ENCODE measurements around the gene SETBP1. TPM values are rescaled to one million over a fixed set of nuclear protein-coding genes. Genes with fewer than 3 reads are reported as not detected.

Gene SETBP1
- total RNA-seq, 1 donor from 2014 or later: 12.0 TPM

DNA sequence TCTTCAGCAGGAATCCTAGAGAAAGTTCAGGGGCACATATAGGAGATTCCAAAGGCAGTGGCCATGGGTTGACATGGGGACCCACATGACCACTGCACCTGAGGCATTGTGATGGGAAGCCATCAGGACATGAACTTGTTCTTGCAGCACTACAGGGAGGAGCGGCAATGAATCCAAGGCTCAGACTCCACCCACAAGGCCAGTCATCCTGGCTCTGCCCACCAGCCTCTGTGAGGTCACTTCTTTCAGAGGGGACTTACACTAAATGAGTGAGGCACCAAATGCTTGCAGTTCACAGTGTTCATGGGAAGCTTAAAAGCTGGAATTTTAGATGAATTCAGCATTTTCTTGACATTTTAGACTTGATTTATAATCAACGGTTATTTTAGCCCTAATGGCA, 254.2 kb downstream of the SETBP1 start:
- peaks cover 49% of the 10 kb centered on the region for H3K9me3 Mint-ChIP-seq

GRCh38 chr18:44935455-44935854, 254.8 kb downstream of the SETBP1 start:
- H3K4me3 Mint-ChIP-seq: no peak overlapping the region
- peaks cover 7% of the 10 kb centered on the region for H3F3A ChIP-seq (ENCODE audit: low read depth)
- H3K27me3 Mint-ChIP-seq (ENCODE audit: insufficient read depth, low read depth): no peaks in the 10 kb centered on the region
- H3K4me2 ChIP-seq: no peak overlapping the region
- peaks cover 24% of the 10 kb centered on the region for H3K4me1 Mint-ChIP-seq
- no peaks in the 10 kb centered on the region for H3K36me3 ChIP-seq
- no peaks in the 10 kb centered on the region for H3K27me3 ChIP-seq
- H2AFZ ChIP-seq (replicated peaks): no peak overlapping the region
- H3K27ac Mint-ChIP-seq: no peak overlapping the region
- peaks cover 46% of the 10 kb centered on the region for H3K9me3 Mint-ChIP-seq
- H3K4me3 ChIP-seq: no peak overlapping the region
- H3K9ac ChIP-seq: no peak overlapping the region
- DNase-seq (ENCODE audit: low spot score): no peak
- no peaks in the 10 kb centered on the region for H3K9me3 ChIP-seq (ENCODE audit: low read depth)
- no peaks in the 10 kb centered on the region for H4K20me1 ChIP-seq (ENCODE audit: low read depth)
- peaks cover 20% of the 10 kb centered on the region for H3K4me1 ChIP-seq
- peaks cover 8% of the 10 kb centered on the region for H3K79me2 ChIP-seq (ENCODE audit: low read depth)
- no peak overlapping the region for H3K27ac ChIP-seq
- TF ChIP-seq EZH2phosphoT487 (IDR thresholded peaks at IDR 0.05) (no peak), CTCF (IDR thresholded peaks at IDR 0.05) (no peak), EZH2 (IDR thresholded peaks at IDR 0.05) (no peak)
- H3K36me3 Mint-ChIP-seq: peaks cover 32% of the 10 kb centered on the region

More for the DNA sequence above, 254.2 kb downstream of the SETBP1 start:
- Mint-ChIP-seq H3K4me1 (peaks cover 24% of the 10 kb centered on the region), H3K27me3 (ENCODE audit: insufficient read depth, low read depth) (no peaks in the 10 kb centered on the region), H3K36me3 (peaks cover 32% of the 10 kb centered on the region), H3K4me3 (no peak overlapping the region), H3K27ac (no peak overlapping the region)
- Histone ChIP-seq H3K36me3 (no peaks in the 10 kb centered on the region), H3K4me2 (no peak overlapping the region), H3K4me3 (no peak overlapping the region), H3K27me3 (no peaks in the 10 kb centered on the region), H3F3A (ENCODE audit: low read depth) (peaks cover 7% of the 10 kb centered on the region), H3K27ac (no peak overlapping the region), H3K79me2 (ENCODE audit: low read depth) (peaks cover 3% of the 10 kb centered on the region), H4K20me1 (ENCODE audit: low read depth) (no peaks in the 10 kb centered on the region), H2AFZ (replicated peaks) (no peak overlapping the region), H3K9me3 (ENCODE audit: low read depth) (no peaks in the 10 kb centered on the region), H3K9ac (no peak overlapping the region), H3K4me1 (peaks cover 20% of the 10 kb centered on the region)
- DNase-seq (ENCODE audit: low spot score): no peak
- TF ChIP-seq CTCF (IDR thresholded peaks at IDR 0.05) (no peak), EZH2phosphoT487 (IDR thresholded peaks at IDR 0.05) (no peak)

GRCh38 chr18:44936485-44936884, 255.8 kb downstream of the SETBP1 start:
- TF ChIP-seq CTCF (IDR thresholded peaks at IDR 0.05) (no peak), EZH2phosphoT487 (IDR thresholded peaks at IDR 0.05) (no peak), EZH2 (IDR thresholded peaks at IDR 0.05) (no peak)
- H3K9me3 Mint-ChIP-seq: peaks cover 41% of the 10 kb centered on the region
- no peak for DNase-seq (ENCODE audit: low spot score)
- peaks cover 20% of the 10 kb centered on the region for H3K4me1 ChIP-seq
- H3K36me3 ChIP-seq: no peaks in the 10 kb centered on the region
- H4K20me1 ChIP-seq (ENCODE audit: low read depth): no peaks in the 10 kb centered on the region
- H3K4me2 ChIP-seq: no peak overlapping the region
- no peak overlapping the region for H3K4me3 Mint-ChIP-seq
- H3K27me3 ChIP-seq: no peaks in the 10 kb centered on the region
- H3K9ac ChIP-seq: no peak overlapping the region
- peaks cover 12% of the 10 kb centered on the region for H3K79me2 ChIP-seq (ENCODE audit: low read depth)
- H3K27me3 Mint-ChIP-seq (ENCODE audit: insufficient read depth, low read depth): no peaks in the 10 kb centered on the region
- H3F3A ChIP-seq (ENCODE audit: low read depth): peaks cover 7% of the 10 kb centered on the region
- no peak overlapping the region for H2AFZ ChIP-seq (replicated peaks)
- peaks cover 24% of the 10 kb centered on the region for H3K4me1 Mint-ChIP-seq
- H3K27ac Mint-ChIP-seq: no peak overlapping the region
- H3K9me3 ChIP-seq (ENCODE audit: low read depth): no peaks in the 10 kb centered on the region
- H3K4me3 ChIP-seq: no peak overlapping the region
- peaks cover 31% of the 10 kb centered on the region for H3K36me3 Mint-ChIP-seq
- H3K27ac ChIP-seq: no peak overlapping the region

All from neural progenitor cell (in vitro differentiated cells).